ENCODE data around the gene LRRC37B.
A peak's percentile ranks its signal among the peaks of the same experiment; 100 is the strongest.
"Not testable (repeated sequence)": the region's sequence is repeated elsewhere in the genome, so short reads cannot be mapped to it uniquely, and the experiment has no call there.

The LRRC37B gene

GRCh38 chr17:32006957-32007462, at the start of gene LRRC37B:
LRRC37B (plus strand) TSS chr17:32007383; CDS start chr17:32021393, 14,010 bp downstream.
- Mint-ChIP-seq H3K27ac (peak within 1 kb of the TSS; percentile 67 to 97), H3K4me1 (peaks cover 42% of the 10 kb centered on the region), H3K4me3 (peak within 1 kb of the TSS; percentile 84 to 94), H3K9me3 (no peaks in the 10 kb centered on the region), H3K27me3 (no peaks in the 10 kb centered on the region)
- ATAC-seq, result peak; percentile 93
- DNase-seq, result peak; percentile 92 to 93

GRCh38 chr17:31964131-31964530, 43.1 kb upstream of the LRRC37B start:
- ATAC-seq, H3K4me1 Mint-ChIP-seq, DNase-seq, H3K9me3 Mint-ChIP-seq, H3K4me3 Mint-ChIP-seq, H3K27me3 Mint-ChIP-seq: not testable (repeated sequence)
- H3K27ac Mint-ChIP-seq, result peak overlapping the region in 1 of 2 donors; percentile 44

- H3K27me3 Mint-ChIP-seq, result no peaks in the 10 kb centered on the region
- ATAC-seq (no peak), DNase-seq (no peak)
- no peaks in the 10 kb centered on the region for H3K9me3 Mint-ChIP-seq
- no peak overlapping the region for H3K4me3 Mint-ChIP-seq
- H3K27ac Mint-ChIP-seq, result peak overlapping the region in 1 of 2 donors; percentile 6
- no peaks in the 10 kb centered on the region for H3K4me1 Mint-ChIP-seq
Observed at GRCh38 chr17:31967648-31968047, 39.5 kb upstream of the LRRC37B start.

DNA sequence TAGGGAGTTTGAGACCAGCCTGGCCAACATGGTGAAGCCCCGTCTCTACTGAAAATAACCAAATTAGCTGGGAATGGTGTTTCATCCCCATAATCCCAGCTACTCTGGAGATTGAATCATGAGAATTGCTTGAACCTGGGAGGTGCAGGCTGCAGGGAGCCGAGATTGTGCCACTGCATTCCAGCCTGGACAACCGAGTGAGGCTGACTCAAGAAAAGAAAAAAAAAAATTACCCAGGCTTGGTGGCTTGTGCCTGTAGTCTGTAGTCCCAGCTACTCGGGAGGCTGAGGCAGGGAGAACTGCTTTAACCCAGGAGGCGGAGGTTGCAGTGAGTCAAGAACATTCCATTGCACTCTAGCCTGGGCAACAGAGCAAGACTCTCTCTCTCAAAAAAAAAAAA, 36.8 kb upstream of the LRRC37B start:
- not testable (repeated sequence) for H3K4me3 Mint-ChIP-seq, H3K9me3 Mint-ChIP-seq, H3K4me1 Mint-ChIP-seq, DNase-seq, H3K27ac Mint-ChIP-seq, ATAC-seq, H3K27me3 Mint-ChIP-seq

DNA sequence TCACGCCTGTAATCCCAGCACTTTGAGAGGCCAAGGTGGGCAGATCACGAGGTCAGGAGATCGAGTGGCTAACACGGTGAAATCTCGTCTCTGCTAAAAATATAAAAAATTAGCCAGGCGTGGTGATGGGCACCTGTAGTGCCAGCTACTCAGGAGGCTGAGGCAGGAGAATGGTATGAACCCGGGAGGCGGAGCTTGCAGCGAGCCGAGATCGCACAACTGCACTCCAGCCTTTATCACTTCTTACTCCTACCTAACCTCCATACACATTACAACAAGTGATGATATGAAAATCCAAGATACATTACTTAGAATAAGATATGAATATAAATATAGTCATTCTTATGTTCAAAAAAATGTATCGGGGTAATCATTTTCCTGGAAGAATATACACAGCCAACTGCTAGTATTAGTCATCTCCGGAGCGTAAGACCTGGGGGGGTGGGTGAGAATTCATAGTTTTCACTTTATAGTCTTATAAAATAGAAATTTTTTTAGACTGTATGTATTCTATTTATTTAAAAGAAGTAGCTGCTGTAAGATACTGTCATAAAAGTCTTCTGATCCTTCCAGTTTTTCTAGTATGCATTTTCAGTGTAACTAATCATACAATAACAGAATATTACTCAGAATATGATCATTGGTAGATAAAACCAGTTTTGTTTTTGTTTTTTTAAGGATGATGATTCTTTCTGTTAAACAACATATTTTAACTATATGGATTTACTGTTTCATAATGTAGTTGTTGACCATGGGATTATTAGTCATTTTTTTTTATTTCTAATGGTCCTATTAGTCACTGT, 32.7 kb upstream of the LRRC37B start:
- H3K27me3 Mint-ChIP-seq, H3K4me1 Mint-ChIP-seq, H3K9me3 Mint-ChIP-seq, DNase-seq, ATAC-seq, H3K4me3 Mint-ChIP-seq, H3K27ac Mint-ChIP-seq: not testable (repeated sequence)

- not testable (repeated sequence) for ATAC-seq, H3K9me3 Mint-ChIP-seq, DNase-seq
Observed at GRCh38 chr17:31975391-31975790, 31.8 kb upstream of the LRRC37B start.

GRCh38 chr17:31991821-31992220, 15.4 kb upstream of the LRRC37B start:
- H3K27me3 Mint-ChIP-seq, DNase-seq, H3K9me3 Mint-ChIP-seq, H3K4me3 Mint-ChIP-seq, H3K27ac Mint-ChIP-seq, H3K4me1 Mint-ChIP-seq, ATAC-seq: not testable (repeated sequence)

More at GRCh38 chr17:31975391-31975790, 31.8 kb upstream of the LRRC37B start:
- H3K4me3 Mint-ChIP-seq, H3K4me1 Mint-ChIP-seq, H3K27me3 Mint-ChIP-seq, H3K27ac Mint-ChIP-seq: not testable (repeated sequence)

- DNase-seq (no peak), ATAC-seq (no peak)
- Mint-ChIP-seq H3K9me3 (no peaks in the 10 kb centered on the region), H3K27me3 (no peaks in the 10 kb centered on the region), H3K4me1 (no peaks in the 10 kb centered on the region), H3K27ac (no peak overlapping the region), H3K4me3 (no peak overlapping the region)
Observed at GRCh38 chr17:31997005-31997404, 10.2 kb upstream of the LRRC37B start.

- Mint-ChIP-seq H3K27me3 (no peaks in the 10 kb centered on the region), H3K9me3 (no peaks in the 10 kb centered on the region), H3K4me1 (peaks cover 46% of the 10 kb centered on the region), H3K27ac (peak overlapping the region; percentile 67 to 97), H3K4me3 (peak overlapping the region; percentile 84 to 94)
- DNase-seq (peak in 1 of 2 donors; percentile 53), ATAC-seq (peak; percentile 68)
Observed at GRCh38 chr17:32007463-32008298, 498 bp downstream of the LRRC37B start.

- H3K4me3 Mint-ChIP-seq, result peak overlapping the region; percentile 84 to 94
- H3K9me3 Mint-ChIP-seq, result no peaks in the 10 kb centered on the region
- DNase-seq, result no peak
- ATAC-seq, result no peak
- H3K27ac Mint-ChIP-seq, result no peak overlapping the region
- H3K4me1 Mint-ChIP-seq, result peaks cover 53% of the 10 kb centered on the region
- no peaks in the 10 kb centered on the region for H3K27me3 Mint-ChIP-seq
Observed at GRCh38 chr17:32009262-32009542, 2.0 kb downstream of the LRRC37B start.

DNA sequence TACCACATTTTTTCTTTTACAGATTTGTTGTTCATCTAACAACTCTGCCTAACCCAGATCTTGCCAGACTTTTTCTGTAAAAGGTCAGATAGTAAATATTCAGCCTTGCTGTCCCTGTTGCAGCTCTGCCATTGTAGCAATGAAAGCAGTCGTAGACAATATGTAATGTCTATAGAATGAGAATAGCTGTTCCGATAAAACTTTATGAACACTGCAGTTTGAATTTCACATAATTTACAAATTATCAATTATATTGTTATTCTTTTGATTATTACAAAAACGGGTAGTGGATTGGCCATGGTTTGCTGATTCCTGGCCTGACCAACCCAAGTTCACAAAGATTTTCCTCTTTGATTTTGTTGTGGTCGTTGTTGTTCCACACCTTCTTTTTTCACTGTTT, 2.9 kb downstream of the LRRC37B start:
- Mint-ChIP-seq H3K4me3 (peak overlapping the region; percentile 84 to 94), H3K9me3 (no peaks in the 10 kb centered on the region), H3K27ac (peak overlapping the region in 1 of 2 donors; percentile 49), H3K4me1 (peaks cover 55% of the 10 kb centered on the region), H3K27me3 (no peaks in the 10 kb centered on the region)
- DNase-seq (no peak), ATAC-seq (no peak)

DNA sequence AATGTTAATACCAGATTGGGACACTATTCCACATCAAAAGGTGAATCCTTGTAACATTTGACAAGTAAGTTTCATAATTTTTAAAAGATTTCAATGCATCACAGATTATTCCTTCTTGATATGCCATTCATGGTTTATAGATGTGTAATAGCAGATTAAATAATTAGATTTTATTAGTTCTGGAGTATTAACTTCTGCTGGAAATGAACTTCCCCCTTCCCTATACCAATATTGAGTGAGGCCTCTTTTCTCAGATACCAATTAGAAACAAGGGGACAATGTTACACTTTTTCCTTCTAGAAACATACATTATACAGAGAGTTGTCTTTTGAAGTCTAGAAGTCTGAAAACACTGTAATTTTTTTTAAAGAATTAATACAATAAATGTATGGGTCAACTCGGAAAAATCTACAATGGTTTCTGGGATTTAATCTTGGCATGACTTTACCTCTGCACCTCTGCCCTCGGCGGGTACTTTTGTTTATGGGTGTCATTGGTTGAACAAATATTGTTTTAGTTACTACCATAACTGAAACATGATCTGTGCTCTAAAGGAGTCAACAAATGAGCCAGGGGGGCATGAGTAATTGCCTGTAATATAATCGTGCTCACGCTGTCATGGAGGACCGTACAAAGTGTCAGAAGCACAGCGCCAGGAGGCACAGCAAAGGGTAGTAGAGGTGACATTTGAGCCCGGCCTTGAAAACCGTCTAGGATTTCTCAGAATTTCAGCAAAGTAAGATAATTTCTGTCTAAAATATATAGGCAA, 8.2 kb downstream of the LRRC37B start:
- ATAC-seq (no peak), DNase-seq (no peak)
- Mint-ChIP-seq H3K4me3 (no peak overlapping the region), H3K4me1 (peaks cover 58% of the 10 kb centered on the region), H3K9me3 (no peaks in the 10 kb centered on the region), H3K27me3 (no peaks in the 10 kb centered on the region), H3K27ac (no peak overlapping the region)

DNA sequence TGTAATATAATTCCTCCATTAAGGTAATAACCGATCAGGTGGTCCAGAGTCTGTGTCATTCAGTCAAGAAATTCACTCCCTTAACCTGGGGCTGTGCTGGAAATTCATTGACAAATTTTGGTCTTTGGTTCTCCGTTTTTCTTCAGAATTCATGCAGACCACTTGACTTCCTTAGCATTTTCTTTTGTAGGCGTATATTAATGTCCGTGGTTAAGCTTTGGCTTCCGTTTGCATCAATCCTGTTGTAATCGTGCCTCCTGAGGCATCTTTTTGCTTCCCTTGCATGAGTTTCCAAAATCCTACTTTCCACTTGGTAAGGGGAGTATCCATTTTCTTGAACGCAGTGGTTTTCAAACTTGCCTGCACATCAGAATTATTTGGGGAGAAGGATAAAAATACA, 9.0 kb downstream of the LRRC37B start:
- peaks cover 50% of the 10 kb centered on the region for H3K4me1 Mint-ChIP-seq
- no peaks in the 10 kb centered on the region for H3K9me3 Mint-ChIP-seq
- peak overlapping the region; percentile 48 to 55 for H3K4me3 Mint-ChIP-seq
- H3K27me3 Mint-ChIP-seq, result no peaks in the 10 kb centered on the region
- H3K27ac Mint-ChIP-seq, result peak overlapping the region in 1 of 2 donors; percentile 46
- ATAC-seq (no peak), DNase-seq (no peak)

GRCh38 chr17:32019228-32019627, 12.0 kb downstream of the LRRC37B start:
- H3K4me1 Mint-ChIP-seq, result peaks cover 31% of the 10 kb centered on the region
- ATAC-seq (no peak), DNase-seq (no peak)
- H3K27me3 Mint-ChIP-seq, result no peaks in the 10 kb centered on the region
- H3K4me3 Mint-ChIP-seq, result no peak overlapping the region
- no peak overlapping the region for H3K27ac Mint-ChIP-seq
- no peaks in the 10 kb centered on the region for H3K9me3 Mint-ChIP-seq

DNA sequence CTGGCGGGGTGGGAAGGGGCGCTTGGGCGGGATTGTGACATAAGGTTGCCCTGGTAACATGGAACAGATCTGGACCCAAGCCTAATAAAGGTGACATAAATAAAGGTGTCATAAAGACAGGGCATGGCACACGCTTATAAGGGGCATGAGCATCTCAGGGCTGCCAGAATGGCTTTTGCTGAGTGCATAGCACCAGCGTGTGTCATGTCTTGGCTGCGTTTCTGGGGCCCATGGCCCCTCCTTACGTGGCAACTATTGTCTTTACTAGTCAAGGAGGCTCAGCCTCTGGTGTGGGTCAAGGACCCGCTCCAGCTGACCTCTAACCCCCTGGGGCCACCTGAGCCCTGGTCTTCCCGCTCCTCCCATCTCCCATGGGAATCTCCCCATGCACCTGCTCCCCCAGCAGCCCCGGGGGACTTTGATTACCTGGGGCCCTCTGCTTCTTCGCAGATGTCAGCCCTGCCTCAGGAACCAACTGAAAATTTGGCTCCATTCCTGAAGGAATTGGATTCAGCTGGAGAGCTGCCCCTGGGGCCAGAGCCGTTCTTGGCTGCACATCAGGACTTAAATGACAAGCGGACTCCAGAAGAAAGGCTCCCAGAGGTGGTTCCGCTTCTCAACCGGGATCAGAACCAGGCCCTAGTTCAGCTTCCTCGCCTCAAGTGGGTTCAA, 13.9 kb downstream of the LRRC37B start:
- Mint-ChIP-seq H3K27ac (no peak overlapping the region), H3K4me1 (peaks cover 22% of the 10 kb centered on the region), H3K27me3 (no peaks in the 10 kb centered on the region), H3K4me3 (no peak overlapping the region), H3K9me3 (no peaks in the 10 kb centered on the region)
- DNase-seq, result no peak
- no peak for ATAC-seq

Measured in stimulated activated naive CD8-positive, alpha-beta T cell treated with anti-CD3 and anti-CD28 coated beads, Interleukin-15, amount 100 ng/mL, for 72 hours (primary cell).